T-cell (primary cell): Measurements from ENCODE around the gene IL34. TPM values are rescaled to one million over a fixed set of nuclear protein-coding genes. Genes with fewer than 3 reads are reported as not detected.
A peak's percentile ranks its signal among the peaks of the same experiment; 100 is the strongest.
"Not testable (repeated sequence)": the region's sequence is repeated elsewhere in the genome, so short reads cannot be mapped to it uniquely, and the experiment has no call there.

Experiments used
- ATAC-seq, 4 experiments: fragments of 200-7000 bp in 3 of 4; fragments of 150-1000 bp in 1 of 4; cut with Tn5 transposase; replicated peaks in 1 of 4; 1 replicate in 3 of 4; 2 replicates in 1 of 4; pipeline ENCODE4 v1.10.0; 2021; ENCODE audit warnings: moderate library complexity in 3 of 4, mild to moderate bottlenecking in 2 of 4, moderate number of reproducible peaks in 1 of 4
- CTCF ChIA-PET, 2 donors: fragments of 300-600 bp; sonication (Branson Sonifier 250); formaldehyde crosslinking; loops; one replicate each; lab custom pipeline; 2022; ENCODE audit warnings: antibody characterized with exemption in 2 of 2; lab: Charles Lee
- POLR2A ChIA-PET, 2 donors: fragments of 300-600 bp; sonication (Branson Sonifier 250); formaldehyde crosslinking; loops; one replicate each; lab custom pipeline; 2022; ENCODE audit warnings: antibody characterized with exemption in 2 of 2; lab: Charles Lee
- DNase-seq, 35 experiments: peaks; one replicate each; pipeline versions ENCODE4 v3.0.0 to v3.0.0-alpha.2; 2013 to 2023
- H3K27ac ChIP-seq: one replicate; pipeline ENCODE4 v1.5.1; 2013; ENCODE audit warnings: low read length
- H3K27me3 ChIP-seq, 2 experiments: replicated peaks in 1 of 2; 1 replicate in 1 of 2; 2 replicates in 1 of 2; pipeline versions ENCODE4 v1.6.1 to v1.7.0; 2013; ENCODE audit warnings: low read length in 1 of 2, mixed read lengths in 1 of 2; ENCODE audit not compliant: control insufficient read depth in 2 of 2, insufficient read depth in 2 of 2; ENCODE audit errors: extremely low read depth in 1 of 2
- H3K36me3 ChIP-seq, 2 donors: 1 replicate in 1 of 2; 2 replicates in 1 of 2; pipeline versions ENCODE4 v1.6.1 to v1.7.0; 2013; ENCODE audit warnings: low read length in 1 of 2; ENCODE audit not compliant: control insufficient read depth in 2 of 2, insufficient read depth in 1 of 2; ENCODE audit errors: extremely low read depth in 1 of 2
- H3K4me1 ChIP-seq, 2 experiments: 1 replicate in 1 of 2; 2 replicates in 1 of 2; pipeline versions ENCODE4 v1.6.1 to v1.7.0; 2013; ENCODE audit warnings: low read length in 2 of 2, mixed read lengths in 1 of 2; ENCODE audit not compliant: insufficient read depth in 2 of 2, control insufficient read depth in 1 of 2; ENCODE audit errors: extremely low read depth in 1 of 2
- H3K4me3 ChIP-seq, 2 donors: 1 replicate in 1 of 2; 2 replicates in 1 of 2; pipeline versions ENCODE4 v1.5.1 to v1.7.0; 2013; ENCODE audit warnings: mild to moderate bottlenecking in 2 of 2, low read length in 1 of 2, moderate library complexity in 1 of 2; ENCODE audit not compliant: control insufficient read depth in 1 of 2; ENCODE audit errors: extremely low read depth in 1 of 2
- H3K9me3 ChIP-seq: 2 replicates; pipeline ENCODE4 v1.7.0; 2013
- H3K27ac Mint-ChIP-seq, 2 donors: one replicate each; pipeline ENCODE4 v1.8.0; 2020 to 2021; ENCODE audit warnings: mild to moderate bottlenecking in 2 of 2, mixed read lengths in 2 of 2
- H3K27me3 Mint-ChIP-seq, 2 donors: one replicate each; pipeline ENCODE4 v1.8.0; 2021 to 2022; ENCODE audit warnings: mixed read lengths in 2 of 2
- H3K36me3 Mint-ChIP-seq: one replicate; pipeline ENCODE4 v1.8.0; 2021; ENCODE audit warnings: mixed read lengths
- H3K4me1 Mint-ChIP-seq, 3 donors: one replicate each; pipeline ENCODE4 v1.8.0; 2020 to 2022; ENCODE audit warnings: mixed read lengths in 3 of 3, mild to moderate bottlenecking in 1 of 3
- H3K4me3 Mint-ChIP-seq, 3 donors: one replicate each; pipeline ENCODE4 v1.8.0; 2020 to 2022; ENCODE audit warnings: mild to moderate bottlenecking in 3 of 3, mixed read lengths in 3 of 3, moderate library complexity in 3 of 3
- H3K9me3 Mint-ChIP-seq, 3 donors: one replicate each; pipeline ENCODE4 v1.8.0; 2020 to 2022; ENCODE audit warnings: mixed read lengths in 3 of 3
- WGBS: methylation state at CpG from one replicate; pipeline ENCODE4 v1.1.5; 2013; ENCODE audit warnings: missing lambda C conversion rate; ENCODE audit not compliant: insufficient coverage; 5-methylcytosine and 5-hydroxymethylcytosine counted together
- total RNA-seq, 35 experiments: library from RNA in 6 of 35; stranded (reverse) in 6 of 35; fragments of 120-200 nt in 1 of 35; gene quantifications; one replicate each; pipeline versions ENCODE4 v1.2.1 to v1.2.4 and lab custom pipeline; 2013 to 2026

Gene IL34
- total RNA-seq, 5 donors from 2014 or later (not counting 1 experiment from before 2014, with no cell fraction given): 0.20 to 0.53 (median 0.45) TPM; not detected in 2

- Mint-ChIP-seq H3K36me3 (no peaks in the 10 kb centered on the region), H3K27ac (no peak overlapping the region)
- no peak overlapping the region for H3K27ac ChIP-seq
Measured at GRCh38 chr16:70611785-70612303, 34.5 kb upstream of the IL34 start.

GRCh38 chr16:70612931-70613330 lies 33.4 kb upstream of the IL34 start:
- no peaks in the 10 kb centered on the region for H3K4me1 ChIP-seq
- H3K27me3 ChIP-seq: peaks cover 0 to 10% of the 10 kb centered on the region in 2 experiments
- ChIA-PET POLR2A (no interaction called here), CTCF (no interaction called here)
- no peaks in the 10 kb centered on the region for H3K9me3 Mint-ChIP-seq
- WGBS: 83% methylated on average over 7 of the region's 8 CpGs
- H3K27ac Mint-ChIP-seq: no peak overlapping the region
- H3K36me3 Mint-ChIP-seq: no peaks in the 10 kb centered on the region
- H3K9me3 ChIP-seq: no peaks in the 10 kb centered on the region
- ATAC-seq (no peak), DNase-seq (peak in 1 of 35 experiments; percentile 5)
- H3K4me3 ChIP-seq: no peak overlapping the region
- no peak overlapping the region for H3K27ac ChIP-seq
- no peaks in the 10 kb centered on the region for H3K36me3 ChIP-seq
- H3K27me3 Mint-ChIP-seq: peaks cover 0 to 9% of the 10 kb centered on the region in 2 donors
- H3K4me3 Mint-ChIP-seq: no peak overlapping the region
- H3K4me1 Mint-ChIP-seq: no peaks in the 10 kb centered on the region

More at GRCh38 chr16:70611785-70612303, 34.5 kb upstream of the IL34 start:
- Histone ChIP-seq H3K27me3 (peaks cover 0 to 10% of the 10 kb centered on the region in 2 experiments), H3K4me3 (no peak overlapping the region), H3K4me1 (no peaks in the 10 kb centered on the region), H3K9me3 (no peaks in the 10 kb centered on the region), H3K36me3 (no peaks in the 10 kb centered on the region)
- Mint-ChIP-seq H3K27me3 (peaks cover 0 to 9% of the 10 kb centered on the region in 2 donors), H3K4me1 (no peaks in the 10 kb centered on the region), H3K9me3 (no peaks in the 10 kb centered on the region), H3K4me3 (no peak overlapping the region)
- ChIA-PET CTCF (interaction anchor here in 1 of 2 donors (1.3 kb wide), 1 partner anchor 159 kb away, joined by 3 read pairs; no protein-coding TSS in a partner anchor), POLR2A (no interaction called here)
- ATAC-seq (no peak), DNase-seq (no peak)
- 92% methylated on average over 2 of the region's 4 CpGs for WGBS

GRCh38 chr16:70614208-70614951 lies 32.0 kb upstream of the IL34 start:
- Mint-ChIP-seq H3K36me3 (no peaks in the 10 kb centered on the region), H3K9me3 (no peaks in the 10 kb centered on the region), H3K27me3 (peaks cover 0 to 6% of the 10 kb centered on the region in 2 donors), H3K4me3 (no peak overlapping the region), H3K4me1 (no peaks in the 10 kb centered on the region), H3K27ac (no peak overlapping the region)
- H3K9me3 ChIP-seq: no peaks in the 10 kb centered on the region
- ChIA-PET POLR2A (interaction anchor here in 1 of 2 donors (0.6 kb wide), 1 partner anchor 83 kb away, joined by 5 read pairs; no protein-coding TSS in a partner anchor), CTCF (no interaction called here)
- 88% methylated on average over 4 of the region's 5 CpGs for WGBS
- ATAC-seq: no peak
- no peaks in the 10 kb centered on the region for H3K4me1 ChIP-seq
- no peak overlapping the region for H3K27ac ChIP-seq
- H3K27me3 ChIP-seq: peaks cover 0 to 7% of the 10 kb centered on the region in 2 experiments
- H3K4me3 ChIP-seq: no peak overlapping the region
- no peaks in the 10 kb centered on the region for H3K36me3 ChIP-seq
- no peak for DNase-seq

- H3K36me3 Mint-ChIP-seq: no peaks in the 10 kb centered on the region
- ChIA-PET POLR2A (no interaction called here), CTCF (no interaction called here)
- Histone ChIP-seq H3K27ac (no peak overlapping the region), H3K4me3 (no peak overlapping the region), H3K27me3 (no peaks in the 10 kb centered on the region), H3K36me3 (no peaks in the 10 kb centered on the region), H3K9me3 (no peaks in the 10 kb centered on the region), H3K4me1 (no peaks in the 10 kb centered on the region)
- ATAC-seq (no peak), DNase-seq (no peak)
- H3K27ac Mint-ChIP-seq: no peak overlapping the region
- H3K27me3 Mint-ChIP-seq: peaks cover 0 to 5% of the 10 kb centered on the region in 2 donors
- no peak overlapping the region for H3K4me3 Mint-ChIP-seq
- no CpG with 5 or more reads among the region's 5 CpGs for WGBS
- H3K9me3 Mint-ChIP-seq: no peaks in the 10 kb centered on the region
- H3K4me1 Mint-ChIP-seq: no peaks in the 10 kb centered on the region
Measured at GRCh38 chr16:70615945-70616344, 30.4 kb upstream of the IL34 start.

- H3K4me1 Mint-ChIP-seq, DNase-seq, H3K27ac ChIP-seq, ATAC-seq, POLR2A ChIA-PET, CTCF ChIA-PET, H3K4me3 ChIP-seq, H3K36me3 Mint-ChIP-seq, H3K9me3 Mint-ChIP-seq, H3K27me3 ChIP-seq, H3K9me3 ChIP-seq, H3K4me1 ChIP-seq, H3K27ac Mint-ChIP-seq, H3K36me3 ChIP-seq, H3K4me3 Mint-ChIP-seq: not testable (repeated sequence)
- 76% methylated on average over 2 of the region's 3 CpGs for WGBS
- peaks cover 0 to 13% of the 10 kb centered on the region in 2 donors for H3K27me3 Mint-ChIP-seq
Measured at GRCh38 chr16:70621864-70622263, 24.5 kb upstream of the IL34 start.

- no peaks in the 10 kb centered on the region for H3K4me1 ChIP-seq
- ChIA-PET POLR2A (no interaction called here), CTCF (no interaction called here)
- no peak overlapping the region for H3K27ac ChIP-seq
- no peaks in the 10 kb centered on the region for H3K9me3 ChIP-seq
- Mint-ChIP-seq H3K9me3 (peaks cover 0 to 5% (median 0%) of the 10 kb centered on the region in 3 donors), H3K27me3 (peaks cover 0 to 8% of the 10 kb centered on the region in 2 donors), H3K4me1 (no peaks in the 10 kb centered on the region), H3K27ac (no peak overlapping the region), H3K36me3 (no peaks in the 10 kb centered on the region), H3K4me3 (no peak overlapping the region)
- peaks cover 0 to 4% of the 10 kb centered on the region in 2 experiments for H3K27me3 ChIP-seq
- WGBS: no CpG with 5 or more reads among the region's 3 CpGs
- DNase-seq (no peak), ATAC-seq (no peak)
- no peaks in the 10 kb centered on the region for H3K36me3 ChIP-seq
- H3K4me3 ChIP-seq: no peak overlapping the region
Measured at GRCh38 chr16:70627696-70628095, 18.7 kb upstream of the IL34 start.
